A549 (cell line): ENCODE measurements around the gene VPS45.

Experiments
- BHLHE40 ChIP-seq: IDR thresholded peaks from 2 replicates; pipeline ENCODE4 v1.6.1; 2012; ENCODE audit warnings: low read depth, low read length, inconsistent platforms
- CEBPB ChIP-seq, 2 experiments: fragments of >200 bp in 1 of 2; sonication (Bioruptor Twin) in 1 of 2; formaldehyde crosslinking in 1 of 2; IDR thresholded peaks; 2 replicates each; pipeline ENCODE4 v1.6.1; 2012 to 2016
- CTCF ChIP-seq: fragments of >200 bp; sonication (Bioruptor Twin); formaldehyde crosslinking; IDR thresholded peaks from 3 replicates; pipeline ENCODE4 v1.5.1; 2016
- KDM1A ChIP-seq: fragments of 200-600 bp; sonication (generic); IDR thresholded peaks from 2 replicates; pipeline ENCODE4 v1.6.1; 2016; ENCODE audit warnings: low read depth, mild to moderate bottlenecking
- MAX ChIP-seq: IDR thresholded peaks from 2 replicates; pipeline ENCODE4 v1.6.1; 2012
- MYC ChIP-seq: IDR thresholded peaks from 2 replicates; pipeline ENCODE4 v1.6.1; 2012; ENCODE audit warnings: mild to moderate bottlenecking, inconsistent platforms, low read length, improper control_type of control experiment, borderline replicate concordance
- PHF8 ChIP-seq: fragments of 200-600 bp; sonication (generic); IDR thresholded peaks from 2 replicates; pipeline ENCODE4 v1.6.1; 2016; ENCODE audit warnings: low read depth, mild to moderate bottlenecking, antibody characterized with exemption, moderate library complexity, borderline replicate concordance
- POLR2A ChIP-seq: IDR thresholded peaks from 2 replicates; pipeline ENCODE4 v1.6.1; 2012; ENCODE audit warnings: mild to moderate bottlenecking, low read length
- POLR2AphosphoS2 ChIP-seq: conservative IDR thresholded peaks from 2 replicates; pipeline ENCODE4 v1.6.1; 2012; ENCODE audit warnings: low read length, improper control_type of control experiment, inconsistent platforms
- RARB ChIP-seq: fragments of 250-450 bp; sonication (Bioruptor Pico); IDR thresholded peaks from 2 replicates; pipeline ENCODE4 v1.8.0; 2021; ENCODE audit warnings: mild to moderate bottlenecking, moderate library complexity
- RCOR1 ChIP-seq: fragments of 150-350 bp; IDR thresholded peaks from 2 replicates; pipeline ENCODE4 v1.6.1; 2014; ENCODE audit warnings: antibody characterized with exemption, low read length, low read depth
- REST ChIP-seq: fragments of 200-600 bp; sonication (generic); IDR thresholded peaks from 2 replicates; pipeline ENCODE4 v1.6.1; 2016; ENCODE audit warnings: antibody characterized with exemption, mild to moderate bottlenecking, moderate library complexity
- RFX5 ChIP-seq: fragments of 450-650 bp; IDR thresholded peaks from 2 replicates; pipeline ENCODE4 v1.7.1; 2014; ENCODE audit warnings: antibody characterized with exemption, mild to moderate bottlenecking, moderate library complexity
- SMC3 ChIP-seq: fragments of >200 bp; sonication (Bioruptor Twin); formaldehyde crosslinking; IDR thresholded peaks from 3 replicates; pipeline ENCODE4 v1.6.1; 2018; ENCODE audit warnings: inconsistent platforms

- no peak for TF ChIP-seq RFX5
- TF ChIP-seq MAX = no peak
- TF ChIP-seq POLR2A = no peak
- TF ChIP-seq PHF8 = no peak
- no peak for TF ChIP-seq SMC3
- no peak for TF ChIP-seq BHLHE40
- no peak for TF ChIP-seq RCOR1
- no peak for TF ChIP-seq POLR2AphosphoS2
- TF ChIP-seq CTCF = no peak
- no peak for TF ChIP-seq KDM1A
- no peak for TF ChIP-seq RARB (CRISPR knock-in tag)
- no peak for TF ChIP-seq MYC
- TF ChIP-seq REST = no peak
- TF ChIP-seq CEBPB (IDR thresholded peaks at IDR 0.05) = no peak
Observed at GRCh38 chr1:150173141-150173585, 105.6 kb downstream of the VPS45 start.
